Gastroesophageal sphincter (tissue), 3 donors: ENCODE results near the gene TUBGCP5.
"Not testable (repeated sequence)": the region's sequence is repeated elsewhere in the genome, so short reads cannot be mapped to it uniquely, and the experiment has no call there.

Source experiments
- CTCF ChIP-seq, 4 experiments: fragments of 200-600 bp in 2 of 4; fragments of 450-650 bp in 2 of 4; sonication (generic) in 1 of 4; IDR thresholded peaks; one replicate each; pipeline ENCODE4 v1.5.1; 2017 to 2019; ENCODE audit warnings: antibody characterized with exemption in 4 of 4, mild to moderate bottlenecking in 2 of 4, moderate library complexity in 2 of 4
- EP300 ChIP-seq: sonication (generic); formaldehyde crosslinking; IDR thresholded peaks from one replicate; pipeline ENCODE4 v1.6.1; 2017; ENCODE audit warnings: antibody characterized with exemption, mild to moderate bottlenecking
- POLR2A ChIP-seq, 2 donors: fragments of 450-650 bp; IDR thresholded peaks; one replicate each; pipeline ENCODE4 v1.6.1; 2017; ENCODE audit warnings: antibody characterized with exemption in 2 of 2, mild to moderate bottlenecking in 2 of 2, moderate library complexity in 1 of 2
- POLR2AphosphoS5 ChIP-seq: sonication (generic); formaldehyde crosslinking; IDR thresholded peaks from one replicate; pipeline ENCODE4 v1.6.1; 2017; ENCODE audit warnings: antibody characterized with exemption

GRCh38 chr15:23043535-23043934 is 4.2 kb upstream of the TUBGCP5 start:
- not testable (repeated sequence) for TF ChIP-seq POLR2A (IDR thresholded peaks at IDR 0.05); CTCF (IDR thresholded peaks at IDR 0.05); EP300; POLR2AphosphoS5
